Measurements from ENCODE around the gene NTRK1.

DNA sequence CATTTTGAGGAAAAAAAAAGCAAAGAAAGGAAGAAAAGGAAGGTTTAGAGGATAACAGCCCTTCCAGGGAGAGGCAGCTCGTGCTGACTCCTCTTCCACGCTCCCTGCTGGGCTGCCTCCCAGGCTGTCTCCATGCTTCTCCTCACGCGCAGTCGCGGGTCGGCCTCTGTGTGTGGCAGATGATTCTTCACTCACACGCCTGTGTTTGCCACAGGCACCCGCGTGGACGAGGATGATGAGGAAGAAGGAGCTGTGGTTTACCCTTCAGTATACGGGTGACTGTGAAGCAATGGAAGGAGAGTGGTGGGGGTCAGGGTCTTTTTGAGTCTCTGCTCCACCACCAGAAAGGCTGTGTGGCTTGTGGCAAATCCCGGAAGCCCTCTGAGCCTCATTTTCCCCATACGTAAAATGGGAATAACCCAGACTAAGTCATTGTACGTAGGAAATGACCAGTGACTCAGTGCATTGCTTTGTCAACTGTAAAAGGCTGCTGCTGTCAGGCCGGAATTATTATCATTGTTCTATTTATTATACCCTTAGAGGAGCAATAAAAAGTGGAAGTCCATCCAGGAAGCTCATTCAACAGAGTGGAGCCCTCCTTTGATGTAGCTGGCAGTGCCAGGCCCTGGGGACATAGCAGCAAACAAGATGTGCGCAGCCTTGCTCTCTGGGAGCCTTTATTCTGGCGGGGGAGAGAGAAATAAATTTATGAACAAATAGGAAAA lies 32.1 kb upstream of the NTRK1 start:
- TF ChIP-seq, protein P1, sequence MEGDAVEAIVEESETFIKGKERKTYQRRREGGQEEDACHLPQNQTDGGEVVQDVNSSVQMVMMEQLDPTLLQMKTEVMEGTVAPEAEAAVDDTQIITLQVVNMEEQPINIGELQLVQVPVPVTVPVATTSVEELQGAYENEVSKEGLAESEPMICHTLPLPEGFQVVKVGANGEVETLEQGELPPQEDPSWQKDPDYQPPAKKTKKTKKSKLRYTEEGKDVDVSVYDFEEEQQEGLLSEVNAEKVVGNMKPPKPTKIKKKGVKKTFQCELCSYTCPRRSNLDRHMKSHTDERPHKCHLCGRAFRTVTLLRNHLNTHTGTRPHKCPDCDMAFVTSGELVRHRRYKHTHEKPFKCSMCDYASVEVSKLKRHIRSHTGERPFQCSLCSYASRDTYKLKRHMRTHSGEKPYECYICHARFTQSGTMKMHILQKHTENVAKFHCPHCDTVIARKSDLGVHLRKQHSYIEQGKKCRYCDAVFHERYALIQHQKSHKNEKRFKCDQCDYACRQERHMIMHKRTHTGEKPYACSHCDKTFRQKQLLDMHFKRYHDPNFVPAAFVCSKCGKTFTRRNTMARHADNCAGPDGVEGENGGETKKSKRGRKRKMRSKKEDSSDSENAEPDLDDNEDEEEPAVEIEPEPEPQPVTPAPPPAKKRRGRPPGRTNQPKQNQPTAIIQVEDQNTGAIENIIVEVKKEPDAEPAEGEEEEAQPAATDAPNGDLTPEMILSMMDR (IDR thresholded peaks at IDR 0.05) = no peak
- TF ChIP-seq POLR2A (IDR thresholded peaks at IDR 0.05) (no peak), POLR2AphosphoS5 (IDR thresholded peaks at IDR 0.05) (no peak)

Data from breast epithelium (tissue), 3 donors.